Measurements from ENCODE around the gene NHLH1.

The NHLH1 gene

DNA sequence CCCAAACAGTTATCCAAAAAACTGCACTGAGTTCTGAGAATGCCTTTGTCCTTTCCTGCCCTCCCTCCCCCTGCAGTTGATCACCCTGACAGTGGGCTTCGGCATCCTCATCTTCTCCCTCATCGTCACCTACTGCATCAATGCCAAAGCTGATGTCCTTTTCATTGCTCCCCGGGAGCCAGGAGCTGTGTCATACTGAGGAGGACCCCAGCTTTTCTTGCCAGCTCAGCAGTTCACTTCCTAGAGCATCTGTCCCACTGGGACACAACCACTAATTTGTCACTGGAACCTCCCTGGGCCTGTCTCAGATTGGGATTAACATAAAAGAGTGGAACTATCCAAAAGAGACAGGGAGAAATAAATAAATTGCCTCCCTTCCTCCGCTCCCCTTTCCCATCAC lies 8.8 kb upstream of the NHLH1 start:
- no peak for DNase-seq (ENCODE audit: low read depth in 1 of 2, low spot score in 1 of 2)

DNA sequence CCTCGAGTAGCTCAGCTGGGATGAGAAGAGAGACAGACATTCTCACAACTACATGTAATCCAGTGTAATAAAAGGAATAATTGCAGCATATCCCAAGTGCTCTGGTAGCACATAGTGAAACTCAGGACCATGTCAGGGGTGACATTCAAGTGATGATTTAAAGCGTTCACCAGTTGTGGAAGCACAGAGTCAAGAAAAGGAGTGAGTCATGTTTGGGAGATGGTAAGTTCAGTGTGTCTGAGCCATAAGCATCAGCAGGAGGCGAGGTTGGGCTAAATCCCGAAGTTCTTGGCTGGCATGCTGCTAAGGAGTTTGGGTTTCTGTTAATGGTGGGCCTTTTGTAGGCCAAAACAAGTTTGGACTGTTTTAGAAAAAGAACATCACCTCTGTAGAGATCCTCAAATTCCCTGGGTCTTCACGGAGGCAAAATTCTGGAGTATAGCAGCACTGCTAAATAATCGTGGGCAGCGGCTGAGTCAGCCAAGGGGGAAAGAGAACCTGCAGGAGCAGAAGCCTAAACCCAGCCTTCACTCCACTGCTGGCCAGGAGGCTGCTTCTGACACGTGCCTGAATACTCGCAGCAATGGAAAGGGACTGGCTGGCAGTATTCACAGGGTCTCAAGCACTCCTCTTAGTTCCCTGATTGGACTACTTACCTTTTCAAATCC lies 7.2 kb upstream of the NHLH1 start:
- no peak for DNase-seq (ENCODE audit: low read depth in 1 of 2, low spot score in 1 of 2)

DNA sequence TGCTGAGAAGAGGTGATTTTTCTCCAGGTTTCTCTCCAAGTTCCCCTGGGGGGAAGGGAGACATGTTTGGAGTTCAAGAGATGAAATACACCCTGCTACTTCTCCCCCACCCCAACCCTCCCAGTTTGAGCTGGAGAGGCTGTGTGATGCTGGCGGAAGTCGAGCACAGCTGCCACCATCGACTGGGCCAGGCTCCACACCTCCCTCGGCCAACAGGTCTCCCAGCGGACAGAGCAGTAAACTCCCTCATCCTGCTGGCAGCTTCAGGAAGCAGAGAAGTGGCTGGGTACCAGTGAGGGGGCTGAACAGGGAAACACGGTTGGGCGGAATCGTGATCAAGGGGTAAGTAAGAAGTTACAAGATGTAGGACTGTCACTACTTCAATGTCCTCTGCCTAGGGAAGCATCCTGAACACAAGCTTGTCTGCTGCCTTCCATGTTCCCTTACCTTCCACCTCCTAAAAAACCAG lies 6.6 kb upstream of the NHLH1 start:
- DNase-seq (ENCODE audit: low read depth in 1 of 2, low spot score in 1 of 2) = no peak

DNA sequence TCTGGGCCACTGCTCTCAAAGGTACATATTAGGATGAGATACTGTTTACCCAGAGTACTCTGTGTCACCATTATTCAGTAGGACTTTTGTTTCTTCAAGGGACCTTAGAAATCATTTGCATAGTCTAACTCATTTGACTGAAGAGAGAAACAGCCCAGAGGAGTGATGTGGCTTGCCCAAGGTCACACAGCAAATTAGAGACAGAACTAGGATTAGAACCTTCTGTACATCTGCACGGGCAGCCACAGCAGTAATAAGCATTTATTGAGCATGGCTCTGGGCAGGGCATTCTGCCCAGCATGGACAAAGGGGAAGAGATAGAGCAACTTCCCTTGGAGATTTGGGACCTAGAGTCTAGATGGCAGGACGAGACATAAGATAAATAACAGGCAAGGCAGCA lies 5.7 kb upstream of the NHLH1 start:
- no peak for DNase-seq (ENCODE audit: low read depth in 1 of 2, low spot score in 1 of 2)

DNA sequence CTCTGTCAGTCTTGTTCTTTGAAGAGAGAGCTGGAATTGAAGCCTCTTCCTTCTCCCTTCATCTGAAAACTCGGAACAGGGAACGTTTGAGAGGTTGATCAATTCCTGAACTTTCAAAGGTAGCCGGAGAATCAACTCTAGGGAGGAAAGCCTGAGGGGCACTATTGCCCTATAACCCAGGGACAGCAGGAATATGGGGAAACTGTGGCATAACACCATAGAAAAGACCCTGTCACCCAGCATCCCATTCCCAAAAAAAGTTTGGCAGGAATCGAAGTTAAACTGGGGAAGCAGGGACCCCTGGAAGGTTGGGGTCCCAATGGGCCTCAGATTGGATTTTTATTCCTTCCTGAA lies 5.1 kb upstream of the NHLH1 start:
- no peak for DNase-seq (ENCODE audit: low read depth in 1 of 2, low spot score in 1 of 2)

DNA sequence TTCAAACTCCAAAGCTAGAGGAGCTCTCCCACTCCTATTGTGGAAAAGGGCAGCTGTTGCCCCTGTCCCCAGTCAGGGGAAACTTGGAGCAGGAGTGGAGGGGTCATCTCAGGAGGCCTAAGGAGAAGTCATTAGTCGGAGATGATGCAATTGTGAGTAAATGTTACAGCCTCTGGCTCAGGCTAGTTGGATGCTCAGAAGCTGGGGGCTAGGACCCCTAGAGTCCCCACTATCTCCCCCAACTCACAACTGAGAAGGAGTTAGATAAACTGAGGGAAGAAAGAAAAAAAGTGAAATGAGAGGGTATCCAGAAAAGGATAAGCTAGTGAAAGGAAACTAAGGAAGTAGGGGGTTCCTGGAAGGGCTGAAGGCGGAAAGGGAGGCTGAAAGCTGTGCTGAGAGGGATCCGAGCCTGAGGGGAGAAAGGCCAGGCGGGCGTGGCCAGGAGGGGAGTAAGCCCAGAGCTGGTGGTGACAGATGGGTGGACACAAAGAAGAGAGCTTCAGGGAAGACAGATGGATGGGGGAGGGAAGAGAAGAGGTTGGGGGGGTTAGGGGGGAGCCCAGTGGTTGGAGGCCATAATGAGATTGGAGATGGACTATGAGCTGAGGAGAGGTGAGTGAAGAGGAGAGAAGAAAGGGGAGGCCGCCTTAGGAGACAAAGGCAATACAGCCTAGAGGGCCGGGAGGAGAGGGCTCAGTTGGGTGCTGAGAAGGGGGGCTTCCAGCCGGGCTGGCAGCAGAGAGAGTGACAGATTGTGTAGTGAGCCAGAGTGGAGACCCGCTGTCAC lies 4.5 kb upstream of the NHLH1 start:
- DNase-seq (ENCODE audit: low read depth in 1 of 2, low spot score in 1 of 2) = no peak

DNA sequence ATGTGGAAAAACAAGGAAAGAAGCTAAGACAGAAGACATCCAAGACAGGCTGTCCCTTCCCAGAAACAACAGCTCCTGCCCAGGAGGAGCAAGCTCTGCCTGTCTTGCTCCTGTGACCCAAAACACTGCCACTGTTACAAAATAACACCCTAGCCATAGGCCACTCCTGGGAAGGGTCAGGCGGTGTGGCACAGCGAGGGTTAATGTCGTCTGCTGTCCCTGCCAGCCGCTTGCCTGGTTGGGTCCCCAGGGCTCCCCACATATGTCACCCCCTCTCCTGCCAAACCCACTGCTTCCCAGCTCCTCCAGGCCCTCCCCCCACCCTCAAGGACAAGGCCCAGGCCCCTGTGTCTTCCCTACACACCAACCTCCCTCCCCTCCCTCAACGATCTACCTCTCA lies 3.9 kb upstream of the NHLH1 start:
- DNase-seq (ENCODE audit: low read depth in 1 of 2, low spot score in 1 of 2) = no peak

DNA sequence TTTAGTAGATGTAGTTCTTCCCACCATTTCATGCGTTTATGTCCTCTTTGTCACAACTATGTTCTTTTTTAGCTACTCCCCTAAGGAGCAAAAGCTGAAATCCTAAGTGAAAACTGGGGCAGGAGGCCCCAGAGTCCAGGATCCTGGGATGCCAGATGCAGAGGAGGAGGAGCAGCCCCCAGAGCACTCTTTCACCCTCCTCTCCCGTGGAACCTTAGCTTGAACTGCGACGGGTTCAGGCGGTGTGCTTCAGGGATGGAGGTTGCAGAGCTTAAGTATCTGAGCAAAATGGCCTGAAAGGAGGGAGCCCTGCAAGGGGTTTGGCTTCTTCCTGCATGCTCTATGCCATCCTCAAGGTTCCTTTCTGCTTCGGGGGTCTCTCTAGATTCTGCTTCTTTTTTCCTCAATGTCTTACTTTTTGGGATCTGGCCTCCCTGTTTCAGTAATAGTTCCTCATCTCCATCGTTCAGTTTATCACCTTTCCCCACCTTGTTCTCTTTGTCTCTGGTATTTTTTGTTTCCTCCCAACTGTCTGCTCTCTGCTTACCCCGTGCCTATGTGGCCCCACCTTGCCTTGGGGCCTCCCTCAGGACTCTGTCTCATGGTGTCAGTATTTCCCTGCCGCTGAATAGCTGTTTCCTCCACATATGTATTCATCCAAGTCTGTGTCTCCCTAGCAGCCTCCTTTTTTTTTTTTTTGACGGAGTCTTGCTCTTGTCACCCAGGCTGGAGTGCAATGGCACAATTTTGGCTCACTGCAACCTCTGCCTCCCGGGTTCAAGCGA lies 2.7 kb upstream of the NHLH1 start:
- no peak for DNase-seq (ENCODE audit: low read depth in 1 of 2, low spot score in 1 of 2)

DNA sequence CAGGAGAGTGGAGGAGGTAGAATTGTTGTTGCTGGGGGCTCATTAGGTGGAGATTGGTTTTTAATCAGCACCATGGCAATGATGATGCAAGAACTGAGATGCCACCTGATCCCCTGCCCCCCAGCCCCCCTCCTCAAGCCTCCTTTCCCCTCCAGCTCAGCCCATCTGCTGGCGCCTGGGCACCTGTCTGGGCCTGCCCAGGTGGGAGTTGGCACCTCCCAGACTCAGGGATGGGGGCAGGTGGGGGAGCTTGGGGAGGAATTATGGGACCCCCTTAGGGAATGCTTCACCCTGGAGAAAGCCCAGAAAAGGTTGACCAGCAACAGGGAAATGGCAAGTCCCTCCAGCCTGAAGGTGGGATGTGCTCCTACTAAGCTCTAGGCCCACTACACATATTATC lies 1.5 kb upstream of the NHLH1 start:
- DNase-seq (ENCODE audit: low read depth in 1 of 2, low spot score in 1 of 2) = no peak

DNA sequence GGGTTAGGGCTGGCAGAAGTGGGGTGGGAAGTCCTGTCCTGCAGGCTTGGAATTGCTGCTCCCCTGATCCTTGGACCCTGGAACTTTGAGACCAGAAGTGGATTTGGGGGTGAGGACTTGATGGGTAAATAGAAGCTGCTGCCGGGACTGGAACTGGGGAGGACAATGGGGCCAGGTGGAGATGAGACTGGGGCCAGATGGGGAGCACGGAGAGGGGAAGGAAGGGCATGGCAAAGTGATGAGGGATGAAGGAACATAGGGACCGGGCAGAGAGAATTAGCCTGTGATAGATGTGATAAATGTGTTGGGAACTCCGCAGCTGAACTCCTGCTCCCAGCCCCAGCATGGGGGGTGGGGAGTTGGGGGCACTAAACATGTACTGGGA lies 637 bp downstream of the NHLH1 start:
- DNase-seq (ENCODE audit: low read depth in 1 of 2, low spot score in 1 of 2) = no peak

DNA sequence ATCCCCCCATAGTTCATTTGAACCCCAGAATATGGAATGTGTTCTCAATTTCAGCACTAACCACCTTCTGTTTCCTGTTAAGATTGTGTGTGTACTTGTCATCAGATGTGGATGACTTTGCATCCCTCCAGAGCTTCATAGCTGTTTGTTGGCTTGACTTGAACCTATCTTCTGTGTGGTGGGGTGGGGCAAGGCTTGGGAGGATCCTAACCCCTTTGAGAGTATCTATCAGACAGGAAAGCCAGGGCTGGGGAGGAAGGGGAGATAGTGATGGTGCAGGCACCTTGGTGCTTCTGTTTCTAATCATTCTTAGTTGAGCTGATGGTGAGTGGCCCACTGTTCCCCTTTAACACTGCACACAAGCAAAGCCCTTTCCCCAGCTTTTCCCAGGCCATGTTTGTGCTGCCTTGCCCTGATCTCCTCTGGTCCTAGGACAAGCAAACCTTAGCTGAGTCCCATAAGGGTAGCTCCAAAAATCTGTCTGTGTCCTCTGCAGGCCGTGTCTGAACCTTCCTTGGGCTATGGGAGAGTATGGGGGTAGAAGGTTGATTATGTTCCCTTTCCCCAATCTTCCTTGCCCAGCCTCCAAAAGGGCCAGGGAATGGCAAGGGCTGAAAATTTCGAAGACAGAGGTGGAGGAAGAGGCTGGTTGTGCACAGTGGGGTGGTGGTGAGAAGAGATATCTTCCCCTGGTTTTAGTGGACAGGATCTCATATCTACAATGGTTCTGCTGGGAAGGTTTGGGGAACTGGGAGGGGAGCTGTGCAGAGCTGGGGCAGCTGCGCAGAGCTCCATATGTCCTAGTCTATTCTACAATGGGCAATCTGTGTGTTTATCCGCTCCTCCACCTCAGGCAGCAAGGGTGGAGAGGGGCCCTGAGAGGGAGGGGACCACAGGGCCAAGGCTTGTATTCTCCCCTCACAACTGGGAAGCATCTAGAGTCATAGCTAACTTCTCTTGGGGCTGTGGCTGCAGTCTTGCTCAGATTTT lies 1.4 kb downstream of the NHLH1 start:
- no peak for DNase-seq (ENCODE audit: low read depth in 1 of 2, low spot score in 1 of 2)

DNA sequence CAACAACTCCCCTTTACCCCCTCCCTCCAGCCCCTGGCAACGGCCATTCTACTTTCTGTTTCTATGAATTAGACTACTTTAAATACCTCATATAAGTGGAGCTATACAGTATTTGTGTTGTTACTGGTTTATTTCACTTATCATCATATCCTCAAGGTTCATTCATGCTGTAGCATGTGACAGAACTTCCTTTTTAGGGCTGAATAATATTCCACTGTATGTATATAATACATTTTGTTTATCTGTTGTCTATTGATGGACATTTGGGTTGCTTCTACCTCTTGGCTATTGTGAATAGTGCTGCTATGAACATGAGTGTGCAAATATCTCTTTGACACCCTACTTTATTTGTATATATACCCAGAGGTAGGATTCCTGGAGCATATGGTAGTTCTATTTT lies 2.2 kb downstream of the NHLH1 start:
- DNase-seq (ENCODE audit: low read depth in 1 of 2, low spot score in 1 of 2) = no peak

DNA sequence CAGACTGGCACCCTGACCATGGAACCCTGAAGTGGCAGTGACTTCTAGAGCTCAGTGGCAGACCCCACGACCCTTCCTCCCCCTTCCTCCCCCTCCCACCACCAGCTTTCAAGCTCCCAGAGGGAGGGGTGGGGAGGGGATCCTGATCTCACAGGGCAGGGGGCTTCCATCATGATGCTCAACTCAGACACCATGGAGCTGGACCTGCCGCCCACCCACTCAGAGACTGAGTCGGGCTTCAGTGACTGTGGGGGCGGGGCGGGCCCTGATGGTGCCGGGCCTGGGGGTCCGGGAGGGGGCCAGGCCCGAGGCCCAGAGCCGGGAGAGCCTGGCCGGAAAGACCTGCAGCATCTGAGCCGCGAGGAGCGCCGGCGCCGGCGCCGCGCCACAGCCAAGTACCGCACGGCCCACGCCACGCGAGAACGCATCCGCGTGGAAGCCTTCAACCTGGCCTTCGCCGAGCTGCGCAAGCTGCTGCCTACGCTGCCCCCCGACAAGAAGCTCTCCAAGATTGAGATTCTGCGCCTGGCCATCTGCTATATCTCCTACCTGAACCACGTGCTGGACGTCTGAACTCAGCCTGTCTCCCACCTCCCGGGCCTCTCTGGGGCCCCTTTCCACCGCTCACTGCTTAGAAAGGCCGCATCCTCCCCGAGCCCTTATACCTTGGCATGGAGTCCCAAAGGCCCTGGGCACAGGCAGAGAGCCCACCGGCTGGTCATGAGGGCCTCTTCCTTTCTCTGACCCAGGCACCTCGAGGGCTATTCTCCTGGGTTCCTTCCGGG lies 3.9 kb downstream of the NHLH1 start:
- DNase-seq (ENCODE audit: low read depth in 1 of 2, low spot score in 1 of 2) = no peak

DNA sequence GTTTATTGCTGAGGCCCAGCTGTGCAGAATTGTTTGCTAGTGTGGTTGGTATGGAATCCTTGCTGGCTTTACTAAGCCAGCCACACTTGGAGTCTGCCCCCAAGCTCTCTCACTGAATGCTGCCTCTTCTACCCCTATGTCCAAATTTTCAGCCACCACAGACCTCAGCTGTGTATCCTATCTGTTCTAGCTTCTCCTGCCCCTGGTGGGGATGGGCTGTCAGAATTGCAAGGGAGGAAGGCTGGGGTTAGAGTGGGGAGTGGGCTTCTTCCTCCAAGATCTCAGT lies 4.4 kb downstream of the NHLH1 start:
- DNase-seq (ENCODE audit: low read depth in 1 of 2, low spot score in 1 of 2) = no peak

DNA sequence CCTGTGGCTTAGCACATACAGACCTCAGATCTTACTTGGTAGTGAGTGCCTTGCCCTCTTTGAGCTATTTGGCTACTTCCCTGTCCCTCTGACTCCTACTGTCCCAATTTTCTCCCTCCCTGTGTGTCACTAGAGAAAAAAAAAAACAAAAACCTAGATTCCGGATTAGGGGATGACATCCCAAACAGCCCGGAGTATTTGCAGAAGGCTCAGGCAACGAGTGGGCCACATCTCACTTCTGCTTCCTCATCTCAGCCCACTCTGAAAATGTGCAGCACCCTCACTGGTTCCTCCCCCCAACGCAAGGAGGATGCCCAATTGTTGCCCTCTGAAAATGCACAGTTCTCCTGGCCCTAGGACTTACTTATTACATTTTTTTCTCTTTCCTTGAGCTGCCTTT lies 4.9 kb downstream of the NHLH1 start:
- DNase-seq (ENCODE audit: low read depth in 1 of 2, low spot score in 1 of 2) = no peak

DNA sequence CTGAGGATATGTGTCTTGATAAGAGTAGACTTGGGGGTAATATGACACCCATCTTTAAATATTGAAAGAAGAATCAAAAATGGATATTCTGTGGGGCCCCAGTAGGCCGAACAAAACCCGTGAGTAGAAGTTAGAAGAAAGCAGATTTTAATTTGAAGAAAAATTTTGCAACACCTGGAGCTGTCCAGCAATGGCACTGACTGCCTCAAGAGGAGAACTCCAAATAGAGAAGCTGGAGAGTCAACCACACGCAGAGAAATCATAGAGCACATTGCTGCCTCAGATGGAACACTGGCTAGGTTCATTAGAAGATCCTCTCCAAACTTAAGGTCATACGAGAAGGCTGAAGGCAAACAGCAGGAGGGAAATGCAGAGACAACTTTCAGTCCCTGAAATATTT lies 6.8 kb downstream of the NHLH1 start:
- no peak for DNase-seq (ENCODE audit: low read depth in 1 of 2, low spot score in 1 of 2)

DNA sequence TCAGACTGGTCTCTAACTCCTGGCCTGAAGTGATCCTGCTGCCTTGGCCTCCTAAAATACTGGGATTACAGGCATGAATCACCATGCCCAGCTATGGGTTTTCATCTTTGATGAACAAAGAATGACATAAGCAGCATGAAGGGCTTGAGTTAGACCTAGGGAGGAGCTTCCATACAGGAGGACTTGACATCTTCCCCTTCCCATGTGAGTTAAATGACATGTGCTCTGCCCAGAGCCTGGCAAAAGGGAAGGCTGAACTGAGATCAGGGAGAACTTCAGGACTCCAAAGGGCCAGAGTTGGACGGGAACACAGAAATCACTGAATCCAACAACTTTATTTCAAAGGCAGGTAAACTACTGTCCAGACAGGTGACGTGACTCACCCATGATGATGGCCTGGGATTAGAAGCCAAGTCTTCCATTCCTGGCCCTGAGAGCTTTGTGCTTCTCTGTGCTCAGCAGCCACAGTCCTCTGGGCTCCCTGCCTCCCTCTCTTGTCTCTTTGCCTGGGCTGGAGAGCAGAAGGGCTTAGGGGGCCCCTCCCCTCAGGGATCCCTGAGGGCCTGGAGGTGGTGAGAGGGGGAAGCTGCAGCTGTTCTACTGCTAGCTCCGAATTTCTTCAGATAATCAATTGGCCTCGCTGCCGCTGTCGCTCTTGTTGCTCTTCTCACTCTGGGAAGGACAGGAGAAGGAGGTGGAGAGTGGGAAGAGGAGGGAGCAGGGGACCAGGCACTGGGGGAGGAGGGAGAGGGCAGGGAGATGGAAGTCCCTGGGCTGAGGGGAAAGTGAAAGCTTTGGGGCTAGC lies 7.6 kb downstream of the NHLH1 start:
- DNase-seq (ENCODE audit: low read depth in 1 of 2, low spot score in 1 of 2) = no peak

DNA sequence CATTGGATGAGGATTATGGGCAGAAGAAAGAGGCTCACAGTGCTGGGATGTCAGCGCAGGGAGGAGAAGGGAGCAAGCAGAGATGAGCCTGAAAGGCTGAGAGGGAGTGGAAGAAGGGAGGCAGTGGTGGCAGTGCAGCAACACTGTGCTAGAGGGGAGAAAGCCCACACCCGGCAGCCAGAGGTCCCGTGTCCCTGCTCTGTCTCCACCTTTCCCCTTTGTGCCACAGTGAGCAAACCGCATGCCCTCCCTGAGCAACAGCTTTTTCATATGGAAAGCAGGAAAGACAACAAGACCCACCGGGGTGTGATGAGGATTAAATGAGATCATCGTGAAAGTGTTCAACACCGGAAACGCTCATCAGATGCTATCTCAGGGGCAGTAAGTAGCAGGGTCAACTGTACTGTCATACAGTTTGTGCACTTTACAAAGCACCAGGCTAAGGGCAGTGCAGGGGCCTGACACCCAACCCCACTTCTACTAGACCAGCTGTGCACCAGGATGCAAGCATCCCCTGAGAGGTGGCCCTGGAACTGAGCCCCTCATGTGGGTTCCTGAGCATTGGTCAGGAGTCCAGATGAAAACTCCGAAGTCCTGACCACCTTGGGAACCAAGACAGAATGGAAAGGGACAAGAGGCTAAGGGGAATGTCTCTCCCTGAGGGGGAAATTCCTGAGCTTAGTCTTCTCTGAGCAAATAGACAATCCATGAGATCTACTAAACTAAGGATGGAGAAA lies 9.1 kb downstream of the NHLH1 start:
- DNase-seq (ENCODE audit: low read depth in 1 of 2, low spot score in 1 of 2) = no peak

DNA sequence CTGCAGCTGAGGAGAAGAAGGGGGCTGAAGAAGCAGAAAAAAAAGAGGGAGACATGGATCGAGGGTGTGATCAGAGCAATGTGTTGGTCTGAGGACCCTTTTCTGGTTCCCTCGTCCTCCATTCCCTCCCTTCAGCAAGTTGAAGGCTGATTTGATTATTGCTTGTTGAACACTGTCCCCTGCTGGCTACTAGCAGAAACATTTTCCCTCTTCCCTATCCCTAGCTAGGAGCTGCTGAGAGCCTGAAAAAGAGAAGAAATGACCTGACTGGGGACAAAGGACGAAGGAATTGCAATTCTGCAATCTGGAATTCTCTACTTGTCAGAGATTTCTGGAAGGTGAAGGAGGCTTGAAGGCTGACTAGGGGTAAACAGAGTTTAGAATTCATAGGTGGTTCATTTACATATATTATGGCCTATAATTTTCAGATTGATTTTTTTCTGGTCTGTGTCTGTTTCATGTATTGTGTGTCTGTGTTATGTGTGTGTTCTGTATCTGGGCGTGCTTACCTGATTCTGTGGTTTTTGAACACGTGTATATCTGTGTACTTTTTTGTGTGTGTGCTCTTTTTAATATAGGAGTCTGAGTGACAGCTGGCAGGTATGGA lies 9.8 kb downstream of the NHLH1 start:
- DNase-seq (ENCODE audit: low read depth in 1 of 2, low spot score in 1 of 2) = no peak

Data from stimulated activated CD4-positive, alpha-beta T cell treated with anti-CD3 and anti-CD28 coated beads, Interleukin-15, amount 100 ng/mL, for 1 hour (primary cell).